Smooth muscle cell (in vitro differentiated cells): ENCODE results near the gene WFDC10B. TPM values are rescaled to one million over a fixed set of nuclear protein-coding genes. Genes with fewer than 3 reads are reported as not detected.
"Not testable (repeated sequence)": the region's sequence is repeated elsewhere in the genome, so short reads cannot be mapped to it uniquely, and the experiment has no call there.

Experiments used
- DNase-seq: peaks from one replicate; lab custom pipeline; 2025; ENCODE audit not compliant: unreplicated experiment; lab: John Stamatoyannopoulos, UW
- H2AFZ ChIP-seq: fragments of 200-600 bp; sonication (generic); 2 replicates; pipeline ENCODE4 v1.6.0; 2016; ENCODE audit warnings: antibody characterized with exemption, low read depth, mild to moderate bottlenecking
- H3F3A ChIP-seq: fragments of 200-600 bp; sonication (generic); 2 replicates; pipeline ENCODE4 v1.6.0; 2017; ENCODE audit warnings: antibody characterized with exemption, low read depth
- H3K27ac ChIP-seq: fragments of 200-600 bp; sonication (generic); 2 replicates; pipeline ENCODE4 v1.5.1; 2016; ENCODE audit warnings: low read depth, mild to moderate bottlenecking
- H3K27me3 ChIP-seq: fragments of 200-600 bp; sonication (generic); 2 replicates; pipeline ENCODE4 v1.6.1; 2016; ENCODE audit warnings: low read depth, mild to moderate bottlenecking
- H3K36me3 ChIP-seq: fragments of 200-600 bp; sonication (generic); 2 replicates; pipeline ENCODE4 v1.5.1; 2016; ENCODE audit warnings: low read depth
- H3K4me1 ChIP-seq: fragments of 200-600 bp; sonication (generic); 2 replicates; pipeline ENCODE4 v1.5.1; 2016; ENCODE audit warnings: low read depth
- H3K4me2 ChIP-seq: fragments of 200-600 bp; sonication (generic); 2 replicates; pipeline ENCODE4 v1.6.0; 2016; ENCODE audit warnings: mild to moderate bottlenecking
- H3K4me3 ChIP-seq: fragments of 200-600 bp; sonication (generic); 2 replicates; pipeline ENCODE4 v1.5.1; 2016; ENCODE audit warnings: mild to moderate bottlenecking
- H3K79me2 ChIP-seq: fragments of 200-600 bp; sonication (generic); 2 replicates; pipeline ENCODE4 v1.6.0; 2016; ENCODE audit warnings: low read depth, mild to moderate bottlenecking
- H3K9ac ChIP-seq: fragments of 200-600 bp; sonication (generic); 2 replicates; pipeline ENCODE4 v1.6.0; 2016; ENCODE audit warnings: low read depth
- H3K9me3 ChIP-seq: fragments of 200-600 bp; sonication (generic); replicated peaks from 2 replicates; pipeline ENCODE4 v1.5.1; 2016; ENCODE audit warnings: low read depth
- H4K20me1 ChIP-seq: fragments of 200-600 bp; sonication (generic); 2 replicates; pipeline ENCODE4 v1.6.0; 2016; ENCODE audit warnings: low read depth
- WGBS: methylation state at CpG from one replicate; pipeline ENCODE4 v1.1.7; 2016; ENCODE audit warnings: low lambda C conversion rate; 5-methylcytosine and 5-hydroxymethylcytosine counted together
- polyA plus RNA-seq: library from polyadenylated mRNA; unstranded; fragments of >200 nt; fragmentation: Nextera tagmentation; extraction: Ambion mirVana; gene quantifications from 2 replicates; pipeline ENCODE4 v1.2.1, GENCODE V29; 2016
- total RNA-seq: library from RNA; depleted of rRNA; stranded (reverse); fragments of >200 nt; gene quantifications from 2 replicates; pipeline ENCODE4 v1.2.3, GENCODE V29; 2014
- TF ChIP-seq, protein P1 (sequence below): fragments of 200-600 bp; sonication (generic); IDR thresholded peaks from 2 replicates; pipeline ENCODE4 v1.5.1; 2017; ENCODE audit warnings: borderline replicate concordance, mild to moderate bottlenecking, antibody characterized with exemption; ENCODE audit not compliant: insufficient read depth, poor library complexity, severe bottlenecking

The WFDC10B gene
- total and polyA plus RNA-seq, 2 experiments from 2014 or later: not detected

- Histone ChIP-seq H3K36me3 (no peaks in the 10 kb centered on the region), H3K4me2 (no peak overlapping the region), H3K27me3 (no peaks in the 10 kb centered on the region), H3F3A (no peaks in the 10 kb centered on the region), H4K20me1 (no peaks in the 10 kb centered on the region), H2AFZ (no peak overlapping the region), H3K4me1 (no peaks in the 10 kb centered on the region), H3K9me3 (no peaks in the 10 kb centered on the region), H3K27ac (no peak overlapping the region), H3K9ac (no peak overlapping the region), H3K79me2 (no peaks in the 10 kb centered on the region), H3K4me3 (no peak overlapping the region)
- no peak for DNase-seq
- TF ChIP-seq, protein P1, sequence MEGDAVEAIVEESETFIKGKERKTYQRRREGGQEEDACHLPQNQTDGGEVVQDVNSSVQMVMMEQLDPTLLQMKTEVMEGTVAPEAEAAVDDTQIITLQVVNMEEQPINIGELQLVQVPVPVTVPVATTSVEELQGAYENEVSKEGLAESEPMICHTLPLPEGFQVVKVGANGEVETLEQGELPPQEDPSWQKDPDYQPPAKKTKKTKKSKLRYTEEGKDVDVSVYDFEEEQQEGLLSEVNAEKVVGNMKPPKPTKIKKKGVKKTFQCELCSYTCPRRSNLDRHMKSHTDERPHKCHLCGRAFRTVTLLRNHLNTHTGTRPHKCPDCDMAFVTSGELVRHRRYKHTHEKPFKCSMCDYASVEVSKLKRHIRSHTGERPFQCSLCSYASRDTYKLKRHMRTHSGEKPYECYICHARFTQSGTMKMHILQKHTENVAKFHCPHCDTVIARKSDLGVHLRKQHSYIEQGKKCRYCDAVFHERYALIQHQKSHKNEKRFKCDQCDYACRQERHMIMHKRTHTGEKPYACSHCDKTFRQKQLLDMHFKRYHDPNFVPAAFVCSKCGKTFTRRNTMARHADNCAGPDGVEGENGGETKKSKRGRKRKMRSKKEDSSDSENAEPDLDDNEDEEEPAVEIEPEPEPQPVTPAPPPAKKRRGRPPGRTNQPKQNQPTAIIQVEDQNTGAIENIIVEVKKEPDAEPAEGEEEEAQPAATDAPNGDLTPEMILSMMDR: no peak
- 74% methylated on average over 3 of the region's 3 CpGs for WGBS
Observed at GRCh38 chr20:45685896-45686295, 18.9 kb downstream of the WFDC10B start.

DNA sequence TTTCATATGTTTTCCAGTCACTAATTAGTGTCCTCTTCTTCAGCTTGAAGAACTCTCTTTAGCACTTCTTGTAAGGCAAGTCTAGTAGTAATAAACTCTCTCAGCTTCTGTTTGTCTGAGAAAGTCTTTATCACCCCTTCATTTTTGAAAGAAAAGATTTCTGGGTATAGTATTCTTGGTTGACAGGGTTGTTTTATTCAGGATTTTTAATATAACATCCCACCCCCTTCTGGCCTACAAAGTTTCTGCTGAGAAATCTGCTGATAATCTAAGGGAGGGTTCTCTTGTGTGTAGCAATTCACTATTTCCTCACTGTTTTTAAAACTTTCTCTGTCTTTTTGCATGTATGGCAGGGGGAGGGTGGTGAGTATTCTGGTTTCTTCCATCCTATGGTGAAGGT, 25.2 kb downstream of the WFDC10B start:
- Histone ChIP-seq H3K36me3 (no peaks in the 10 kb centered on the region), H3K9me3 (peaks cover 7% of the 10 kb centered on the region), H3K27ac (no peak overlapping the region), H3K4me3 (no peak overlapping the region), H3K4me2 (no peak overlapping the region), H2AFZ (no peak overlapping the region), H3F3A (no peaks in the 10 kb centered on the region), H3K79me2 (no peaks in the 10 kb centered on the region), H4K20me1 (no peaks in the 10 kb centered on the region), H3K9ac (no peak overlapping the region), H3K4me1 (no peaks in the 10 kb centered on the region), H3K27me3 (no peaks in the 10 kb centered on the region)
- no peak for DNase-seq
- TF ChIP-seq, protein P1: no peak

GRCh38 chr20:45672765-45673164, 32.1 kb downstream of the WFDC10B start:
- Histone ChIP-seq H2AFZ (no peak overlapping the region), H3K79me2 (no peaks in the 10 kb centered on the region), H4K20me1 (no peaks in the 10 kb centered on the region), H3K4me2 (no peak overlapping the region), H3K4me3 (no peak overlapping the region), H3K27ac (no peak overlapping the region), H3F3A (no peaks in the 10 kb centered on the region), H3K9me3 (no peaks in the 10 kb centered on the region), H3K27me3 (no peaks in the 10 kb centered on the region), H3K36me3 (no peaks in the 10 kb centered on the region), H3K4me1 (no peaks in the 10 kb centered on the region), H3K9ac (no peak overlapping the region)
- DNase-seq: no peak
- TF ChIP-seq, protein P1: no peak

DNA sequence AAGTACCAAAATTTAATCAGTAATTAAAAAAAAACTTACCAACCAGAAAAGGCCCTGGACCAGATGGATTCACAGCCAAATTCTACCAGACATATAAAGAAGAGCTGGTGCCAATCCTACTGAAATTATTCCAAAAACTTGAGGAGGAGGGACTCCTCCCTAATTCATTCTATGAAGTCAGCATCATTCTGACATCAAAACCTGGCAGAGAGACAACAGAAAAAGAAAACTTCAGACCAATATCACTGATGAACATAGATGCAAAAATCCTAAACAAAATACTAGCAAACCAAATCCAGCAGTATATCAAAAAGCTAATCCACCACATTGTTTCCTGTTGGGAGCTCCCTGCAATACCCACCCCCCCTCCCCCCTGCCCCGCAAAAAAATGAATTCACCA, 34.7 kb downstream of the WFDC10B start, which contains the start of gene WFDC11:
Gene WFDC11, minus strand, starts transcription at position 101 of the 400 bp plus-strand sequence. CDS start 19,639 bp downstream, outside the sequence.
- Histone ChIP-seq H3F3A (no peaks in the 10 kb centered on the region), H3K9me3 (no peaks in the 10 kb centered on the region), H3K36me3 (no peaks in the 10 kb centered on the region), H4K20me1 (no peaks in the 10 kb centered on the region), H2AFZ (no peak within 1 kb of the TSS), H3K4me3 (no peak within 1 kb of the TSS), H3K79me2 (no peaks in the 10 kb centered on the region), H3K9ac (no peak within 1 kb of the TSS), H3K27me3 (no peaks in the 10 kb centered on the region), H3K4me1 (no peaks in the 10 kb centered on the region), H3K27ac (no peak within 1 kb of the TSS), H3K4me2 (no peak within 1 kb of the TSS)
- TF ChIP-seq, protein P1: no peak
- WGBS: 100% methylated on average over 1 of the region's 1 CpG
- DNase-seq: no peak

DNA sequence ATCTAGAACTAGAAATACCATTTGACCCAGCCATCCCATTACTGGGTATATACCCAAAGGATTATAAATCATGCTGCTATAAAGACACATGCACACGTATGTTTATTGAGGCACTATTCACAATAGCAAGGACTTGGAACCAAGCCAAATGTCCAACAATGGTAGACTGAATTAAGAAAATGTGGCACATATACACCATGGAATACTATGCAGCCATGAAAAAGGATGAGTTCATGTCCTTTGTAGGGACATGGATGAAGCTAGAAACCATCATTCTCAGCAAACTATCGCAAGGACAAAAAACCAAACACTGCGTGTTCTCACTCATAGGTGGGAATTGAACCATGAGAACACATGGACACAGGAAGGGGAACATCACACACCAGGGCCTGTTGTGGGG, 47.8 kb downstream of the WFDC10B start:
- H3K27ac ChIP-seq, DNase-seq, H3K9ac ChIP-seq, H2AFZ ChIP-seq, H3K36me3 ChIP-seq, H3K79me2 ChIP-seq, H3F3A ChIP-seq, H3K9me3 ChIP-seq, H3K4me2 ChIP-seq, H3K27me3 ChIP-seq, H3K4me1 ChIP-seq, H4K20me1 ChIP-seq, H3K4me3 ChIP-seq: not testable (repeated sequence)
- WGBS: 82% methylated on average over 1 of the region's 3 CpGs

GRCh38 chr20:45651726-45652125, 53.1 kb downstream of the WFDC10B start:
- H3F3A ChIP-seq, DNase-seq, H3K4me2 ChIP-seq, H4K20me1 ChIP-seq, H3K27me3 ChIP-seq, H3K27ac ChIP-seq, H3K79me2 ChIP-seq, H3K9ac ChIP-seq, H3K9me3 ChIP-seq, H3K4me1 ChIP-seq, H3K4me3 ChIP-seq, H3K36me3 ChIP-seq, H2AFZ ChIP-seq: not testable (repeated sequence)
- 84% methylated on average over 7 of the region's 7 CpGs for WGBS
